Measurements from ENCODE around the gene ABHD2. TPM values are rescaled to one million over a fixed set of nuclear protein-coding genes. Genes with fewer than 3 reads are reported as not detected.
"Not testable (repeated sequence)": the region's sequence is repeated elsewhere in the genome, so short reads cannot be mapped to it uniquely, and the experiment has no call there.

ABHD2 gene
- total RNA-seq, 4 donors from 2014 or later = 27.4 to 117 (median 54.2) TPM

DNA sequence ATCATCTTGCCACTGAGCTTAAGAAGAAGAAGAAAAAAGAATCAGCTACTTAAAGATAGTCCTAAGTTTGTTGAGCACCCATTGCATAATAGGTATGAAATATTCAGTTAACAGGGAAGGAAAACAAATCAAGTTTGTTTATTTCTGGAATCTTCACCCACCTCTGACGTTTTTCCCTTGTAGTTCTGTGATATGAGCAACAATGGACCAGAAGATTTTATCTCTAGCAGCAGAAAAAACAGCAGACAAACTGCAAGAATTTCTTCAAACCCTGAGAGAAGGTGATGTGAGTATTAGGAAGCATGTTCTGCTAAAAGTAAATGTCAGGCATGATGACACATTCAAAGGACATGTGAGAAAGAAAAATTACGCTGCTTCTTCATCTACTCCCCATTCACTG, 159.2 kb downstream of the ABHD2 start:
- intact Hi-C loops (cut with DNase I; ENCODE audit: low total_unique reads) = no loop called here
- no peak for TF ChIP-seq POLR2A (IDR thresholded peaks at IDR 0.05)
- no peaks in the 10 kb centered on the region for H3K27me3 ChIP-seq
- no peak for DNase-seq
- H3K36me3 ChIP-seq = no peaks in the 10 kb centered on the region
- H3K4me3 ChIP-seq = no peak overlapping the region
- peaks cover 6% of the 10 kb centered on the region in 2 donors for H3K4me1 ChIP-seq
- H3K27ac ChIP-seq = no peak overlapping the region
- H3K9me3 ChIP-seq = no peaks in the 10 kb centered on the region

DNA sequence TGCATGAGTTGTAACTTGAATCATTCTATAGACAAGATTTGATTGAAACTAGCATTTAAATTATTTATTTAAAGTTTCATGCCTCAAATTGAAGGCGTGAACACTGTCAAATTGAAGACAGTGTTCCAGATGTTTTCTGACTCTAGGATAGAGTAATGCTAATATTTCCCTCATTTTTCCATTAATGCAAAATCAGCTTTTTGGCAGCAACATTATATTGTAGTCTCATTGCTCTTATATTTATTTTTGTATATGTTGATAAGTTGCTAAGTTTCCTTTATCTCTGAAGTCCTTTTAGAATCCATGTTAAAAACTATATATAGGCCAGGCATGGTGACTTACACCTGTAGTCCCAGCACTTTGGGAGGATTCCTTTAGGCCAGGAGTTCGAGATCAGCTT, 160.3 kb downstream of the ABHD2 start:
- Histone ChIP-seq H3K4me1 (peaks cover 6% of the 10 kb centered on the region in 2 donors), H3K27me3 (no peaks in the 10 kb centered on the region), H3K9me3 (no peaks in the 10 kb centered on the region), H3K4me3 (no peak overlapping the region), H3K27ac (no peak overlapping the region), H3K36me3 (no peaks in the 10 kb centered on the region)
- intact Hi-C loops (cut with DNase I; ENCODE audit: low total_unique reads) = no loop called here
- TF ChIP-seq, protein P1, sequence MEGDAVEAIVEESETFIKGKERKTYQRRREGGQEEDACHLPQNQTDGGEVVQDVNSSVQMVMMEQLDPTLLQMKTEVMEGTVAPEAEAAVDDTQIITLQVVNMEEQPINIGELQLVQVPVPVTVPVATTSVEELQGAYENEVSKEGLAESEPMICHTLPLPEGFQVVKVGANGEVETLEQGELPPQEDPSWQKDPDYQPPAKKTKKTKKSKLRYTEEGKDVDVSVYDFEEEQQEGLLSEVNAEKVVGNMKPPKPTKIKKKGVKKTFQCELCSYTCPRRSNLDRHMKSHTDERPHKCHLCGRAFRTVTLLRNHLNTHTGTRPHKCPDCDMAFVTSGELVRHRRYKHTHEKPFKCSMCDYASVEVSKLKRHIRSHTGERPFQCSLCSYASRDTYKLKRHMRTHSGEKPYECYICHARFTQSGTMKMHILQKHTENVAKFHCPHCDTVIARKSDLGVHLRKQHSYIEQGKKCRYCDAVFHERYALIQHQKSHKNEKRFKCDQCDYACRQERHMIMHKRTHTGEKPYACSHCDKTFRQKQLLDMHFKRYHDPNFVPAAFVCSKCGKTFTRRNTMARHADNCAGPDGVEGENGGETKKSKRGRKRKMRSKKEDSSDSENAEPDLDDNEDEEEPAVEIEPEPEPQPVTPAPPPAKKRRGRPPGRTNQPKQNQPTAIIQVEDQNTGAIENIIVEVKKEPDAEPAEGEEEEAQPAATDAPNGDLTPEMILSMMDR (IDR thresholded peaks at IDR 0.05) = no peak
- TF ChIP-seq POLR2A (IDR thresholded peaks at IDR 0.05) = no peak
- no peak for DNase-seq

DNA sequence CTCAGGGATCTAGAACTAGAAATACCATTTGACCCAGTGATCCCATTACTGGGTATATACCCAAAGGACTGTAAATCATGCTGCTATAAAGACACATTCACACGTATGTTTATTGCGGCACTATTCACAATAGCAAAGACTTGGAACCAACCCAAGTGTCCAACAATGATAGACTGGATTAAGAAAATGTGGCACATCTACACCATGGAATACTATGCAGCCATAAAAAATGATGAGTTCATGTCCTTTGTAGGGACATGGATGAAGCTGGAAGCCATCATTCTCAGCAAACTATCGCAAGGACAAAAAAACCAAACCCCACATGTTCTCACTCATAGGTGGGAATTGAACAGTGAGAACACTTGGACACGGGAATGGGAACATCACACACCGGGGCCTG, 161.9 kb downstream of the ABHD2 start:
- DNase-seq; H3K27ac ChIP-seq; H3K9me3 ChIP-seq; H3K4me3 ChIP-seq; H3K27me3 ChIP-seq; H3K36me3 ChIP-seq; intact Hi-C loops (cut with DNase I; ENCODE audit: low total_unique reads); H3K4me1 ChIP-seq: not testable (repeated sequence)

Small RNA genes within 50 kb of the gene (small RNA-seq; reads per million reads assigned to genes)
- gene RNU7-195P = not detected

Other genes starting within 250 kb of the ABHD2 start
- 10 to 100 TPM; 17.9 to 34.8 (median 23.1) TPM for gene HAPLN3, start 192.9 kb upstream of the ABHD2 start, total RNA-seq
- 100 to 1,000 TPM; 212 to 664 (median 370) TPM for gene MFGE8, start 175.1 kb upstream of the ABHD2 start, total RNA-seq
- gene RLBP1, start 133.1 kb downstream of the ABHD2 start, total RNA-seq = not detected
- gene FANCI, start 155.5 kb downstream of the ABHD2 start, total RNA-seq = 10 to 100 TPM in 1 of 4 donors, 1 to 10 TPM in 3; 1.0 to 40.4 (median 3.5) TPM
- 10 to 100 TPM; 38.4 to 62.0 (median 53.7) TPM for gene POLG, start 246.4 kb downstream of the ABHD2 start, total RNA-seq